Glutamatergic neuron (in vitro differentiated cells): ENCODE measurements around the gene GDPD1. TPM values are rescaled to one million over a fixed set of nuclear protein-coding genes. Genes with fewer than 3 reads are reported as not detected.

Source experiments
- DNase-seq: peaks from one replicate; pipeline ENCODE4 v3.0.0; 2022
- H3K27ac Mint-ChIP-seq: one replicate; pipeline ENCODE4 v1.8.0; 2020; ENCODE audit warnings: mild to moderate bottlenecking, mixed read lengths, inconsistent platforms; ENCODE audit not compliant: unreplicated experiment
- H3K27me3 Mint-ChIP-seq: one replicate; pipeline ENCODE4 v1.8.0; 2020; ENCODE audit warnings: mild to moderate bottlenecking, moderate library complexity, mixed read lengths, inconsistent platforms; ENCODE audit not compliant: unreplicated experiment
- H3K36me3 Mint-ChIP-seq: one replicate; pipeline ENCODE4 v1.8.0; 2020; ENCODE audit warnings: mild to moderate bottlenecking, mixed read lengths, inconsistent platforms; ENCODE audit not compliant: unreplicated experiment
- H3K4me1 Mint-ChIP-seq: one replicate; pipeline ENCODE4 v1.8.0; 2020; ENCODE audit warnings: mild to moderate bottlenecking, low read depth, mixed read lengths, inconsistent platforms; ENCODE audit not compliant: unreplicated experiment
- H3K4me3 Mint-ChIP-seq: one replicate; pipeline ENCODE4 v1.8.0; 2020; ENCODE audit warnings: mild to moderate bottlenecking, mixed read lengths, inconsistent platforms; ENCODE audit not compliant: unreplicated experiment
- H3K9me3 Mint-ChIP-seq: one replicate; pipeline ENCODE4 v1.8.0; 2020; ENCODE audit warnings: mild to moderate bottlenecking, moderate library complexity, mixed read lengths, inconsistent platforms; ENCODE audit not compliant: unreplicated experiment
- total RNA-seq: library from RNA; stranded (reverse); fragmentation: NEBNext Ultra II Directional; extraction: Animal tissue kit (Norgen Biotek cat#: 25700); gene quantifications from one replicate; pipeline ENCODE4 v1.2.1, GENCODE V29; 2021; ENCODE audit not compliant: unreplicated experiment
- TF ChIP-seq, protein P1 (sequence below): fragments of 200-600 bp; sonication (generic); IDR thresholded peaks from one replicate; pipeline ENCODE4 v1.5.0; 2021; ENCODE audit not compliant: partially characterized antibody, unreplicated experiment

Gene GDPD1
- total RNA-seq, 1 donor from 2014 or later = 34.3 TPM

DNA sequence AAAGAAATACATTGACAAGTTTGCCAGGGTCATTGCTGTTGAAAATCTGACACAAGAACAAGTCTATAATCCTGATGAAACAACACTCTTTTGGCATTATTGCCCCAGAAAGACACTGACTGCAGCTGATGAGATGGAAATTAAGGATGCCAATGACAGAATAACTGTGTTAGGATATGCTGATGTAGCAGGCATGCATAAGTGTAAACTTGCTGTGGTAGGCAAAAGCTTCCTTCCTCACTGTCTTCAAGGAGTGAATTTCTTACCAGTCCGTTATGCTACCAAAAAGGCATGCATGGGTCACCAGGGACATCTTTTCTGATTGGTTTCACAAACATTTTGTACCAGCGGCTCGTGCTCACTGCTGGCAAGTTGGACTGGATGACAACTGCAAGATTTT is 10.5 kb downstream of the GDPD1 start:
- TF ChIP-seq, protein P1, sequence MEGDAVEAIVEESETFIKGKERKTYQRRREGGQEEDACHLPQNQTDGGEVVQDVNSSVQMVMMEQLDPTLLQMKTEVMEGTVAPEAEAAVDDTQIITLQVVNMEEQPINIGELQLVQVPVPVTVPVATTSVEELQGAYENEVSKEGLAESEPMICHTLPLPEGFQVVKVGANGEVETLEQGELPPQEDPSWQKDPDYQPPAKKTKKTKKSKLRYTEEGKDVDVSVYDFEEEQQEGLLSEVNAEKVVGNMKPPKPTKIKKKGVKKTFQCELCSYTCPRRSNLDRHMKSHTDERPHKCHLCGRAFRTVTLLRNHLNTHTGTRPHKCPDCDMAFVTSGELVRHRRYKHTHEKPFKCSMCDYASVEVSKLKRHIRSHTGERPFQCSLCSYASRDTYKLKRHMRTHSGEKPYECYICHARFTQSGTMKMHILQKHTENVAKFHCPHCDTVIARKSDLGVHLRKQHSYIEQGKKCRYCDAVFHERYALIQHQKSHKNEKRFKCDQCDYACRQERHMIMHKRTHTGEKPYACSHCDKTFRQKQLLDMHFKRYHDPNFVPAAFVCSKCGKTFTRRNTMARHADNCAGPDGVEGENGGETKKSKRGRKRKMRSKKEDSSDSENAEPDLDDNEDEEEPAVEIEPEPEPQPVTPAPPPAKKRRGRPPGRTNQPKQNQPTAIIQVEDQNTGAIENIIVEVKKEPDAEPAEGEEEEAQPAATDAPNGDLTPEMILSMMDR = no peak
- no peaks in the 10 kb centered on the region for H3K9me3 Mint-ChIP-seq
- H3K36me3 Mint-ChIP-seq = no peaks in the 10 kb centered on the region
- no peak overlapping the region for H3K27ac Mint-ChIP-seq
- H3K27me3 Mint-ChIP-seq = no peaks in the 10 kb centered on the region
- H3K4me1 Mint-ChIP-seq = no peaks in the 10 kb centered on the region
- H3K4me3 Mint-ChIP-seq = no peak overlapping the region
- no peak for DNase-seq

DNA sequence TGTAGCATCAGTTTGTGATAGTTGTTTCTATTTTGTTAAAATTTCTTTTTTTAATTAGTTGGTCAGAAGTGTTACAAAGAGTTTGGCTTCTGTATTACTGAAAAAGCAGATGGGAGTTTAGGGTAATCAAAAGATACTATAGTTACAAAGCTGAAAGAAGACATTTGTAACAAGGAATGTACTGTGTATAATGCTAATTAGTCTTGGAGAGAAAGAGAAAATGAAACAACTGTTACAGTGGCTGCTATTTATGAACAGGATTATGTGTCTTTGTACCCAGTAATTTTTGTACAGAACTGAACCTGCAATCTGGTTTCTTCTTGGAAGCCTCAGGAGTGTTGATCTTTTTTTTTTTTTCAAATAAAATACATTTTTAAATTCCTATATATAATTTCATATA is 14.3 kb downstream of the GDPD1 start:
- TF ChIP-seq, protein P1 = no peak
- no peaks in the 10 kb centered on the region for H3K36me3 Mint-ChIP-seq
- no peaks in the 10 kb centered on the region for H3K9me3 Mint-ChIP-seq
- H3K4me1 Mint-ChIP-seq = no peaks in the 10 kb centered on the region
- H3K27ac Mint-ChIP-seq = no peak overlapping the region
- no peak overlapping the region for H3K4me3 Mint-ChIP-seq
- H3K27me3 Mint-ChIP-seq = no peaks in the 10 kb centered on the region
- DNase-seq = no peak

DNA sequence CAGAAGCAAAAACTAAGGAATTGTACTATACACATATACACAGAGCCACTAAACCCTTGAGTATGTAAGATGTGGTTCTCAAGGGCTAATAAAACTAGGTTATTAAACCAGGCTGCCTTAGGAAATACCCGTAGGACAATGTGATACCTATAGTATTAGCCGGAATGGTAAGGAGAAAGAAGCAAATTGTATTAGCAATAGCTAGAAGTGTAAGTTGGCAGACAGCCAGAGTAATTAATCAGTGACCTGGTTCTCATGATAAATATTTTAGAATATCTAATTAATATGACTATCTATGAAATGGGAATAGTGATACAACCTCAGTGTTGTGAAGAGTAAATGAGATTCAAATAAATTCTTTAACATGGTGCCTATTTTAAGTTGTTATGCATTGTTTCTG is 18.6 kb downstream of the GDPD1 start:
- Mint-ChIP-seq H3K9me3 (no peaks in the 10 kb centered on the region), H3K4me3 (no peak overlapping the region), H3K27me3 (no peaks in the 10 kb centered on the region), H3K4me1 (no peaks in the 10 kb centered on the region), H3K27ac (no peak overlapping the region), H3K36me3 (no peaks in the 10 kb centered on the region)
- TF ChIP-seq, protein P1 = no peak
- DNase-seq = no peak

DNA sequence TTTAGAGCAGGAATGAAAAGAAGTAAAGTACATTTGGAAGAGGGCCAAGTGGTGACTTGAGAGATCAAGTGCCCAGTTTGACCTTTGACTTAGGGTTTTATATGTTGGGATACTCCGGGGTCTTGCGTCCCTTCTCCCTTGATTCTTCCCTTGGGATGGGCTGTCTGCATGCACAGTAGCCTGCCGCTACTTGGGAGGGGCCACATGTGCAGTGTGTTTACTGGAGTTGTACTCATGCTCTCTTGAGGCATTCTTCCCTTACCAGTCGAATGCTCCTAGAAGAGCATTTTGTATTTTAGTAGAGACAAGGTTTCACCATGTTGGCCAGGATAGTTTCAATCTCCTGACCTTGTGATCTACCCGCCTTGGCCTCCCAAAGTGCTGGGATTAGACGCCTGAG is 23.8 kb downstream of the GDPD1 start:
- H3K36me3 Mint-ChIP-seq = no peaks in the 10 kb centered on the region
- H3K27me3 Mint-ChIP-seq = no peaks in the 10 kb centered on the region
- TF ChIP-seq, protein P1 = no peak
- no peaks in the 10 kb centered on the region for H3K9me3 Mint-ChIP-seq
- no peak overlapping the region for H3K27ac Mint-ChIP-seq
- DNase-seq = no peak
- no peak overlapping the region for H3K4me3 Mint-ChIP-seq
- no peaks in the 10 kb centered on the region for H3K4me1 Mint-ChIP-seq

DNA sequence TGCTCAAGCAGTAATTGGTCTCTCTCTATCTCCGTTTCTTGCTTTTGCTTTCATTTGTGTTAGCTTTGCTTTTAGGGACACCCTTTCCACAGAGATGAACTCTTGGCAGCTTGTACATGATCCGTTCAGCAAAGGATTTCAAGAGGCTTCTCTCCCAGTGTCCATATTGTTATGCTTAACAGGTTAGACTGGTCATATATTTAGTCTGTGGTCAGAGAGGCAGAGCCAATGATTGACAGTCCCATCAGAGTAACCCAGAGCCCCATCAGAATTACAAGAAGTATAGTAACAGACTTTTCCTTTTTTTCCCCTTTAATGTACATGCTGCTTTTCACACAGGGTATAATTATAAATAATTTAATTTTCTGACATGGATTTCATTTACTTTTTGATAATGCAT is 34.4 kb downstream of the GDPD1 start:
- Mint-ChIP-seq H3K9me3 (no peaks in the 10 kb centered on the region), H3K4me1 (no peaks in the 10 kb centered on the region), H3K27ac (no peak overlapping the region), H3K36me3 (no peaks in the 10 kb centered on the region), H3K27me3 (no peaks in the 10 kb centered on the region), H3K4me3 (no peak overlapping the region)
- TF ChIP-seq, protein P1 = no peak
- DNase-seq = no peak
